Measurements from ENCODE around the gene PPM1D. TPM values are rescaled to one million over a fixed set of nuclear protein-coding genes. Genes with fewer than 3 reads are reported as not detected.

Gene PPM1D
- total and polyA plus RNA-seq, 2 of the 13 experiments (the other 11 are each of a cell fraction or from before 2014, with no cell fraction given): 8.0 to 26.2 TPM

DNA sequence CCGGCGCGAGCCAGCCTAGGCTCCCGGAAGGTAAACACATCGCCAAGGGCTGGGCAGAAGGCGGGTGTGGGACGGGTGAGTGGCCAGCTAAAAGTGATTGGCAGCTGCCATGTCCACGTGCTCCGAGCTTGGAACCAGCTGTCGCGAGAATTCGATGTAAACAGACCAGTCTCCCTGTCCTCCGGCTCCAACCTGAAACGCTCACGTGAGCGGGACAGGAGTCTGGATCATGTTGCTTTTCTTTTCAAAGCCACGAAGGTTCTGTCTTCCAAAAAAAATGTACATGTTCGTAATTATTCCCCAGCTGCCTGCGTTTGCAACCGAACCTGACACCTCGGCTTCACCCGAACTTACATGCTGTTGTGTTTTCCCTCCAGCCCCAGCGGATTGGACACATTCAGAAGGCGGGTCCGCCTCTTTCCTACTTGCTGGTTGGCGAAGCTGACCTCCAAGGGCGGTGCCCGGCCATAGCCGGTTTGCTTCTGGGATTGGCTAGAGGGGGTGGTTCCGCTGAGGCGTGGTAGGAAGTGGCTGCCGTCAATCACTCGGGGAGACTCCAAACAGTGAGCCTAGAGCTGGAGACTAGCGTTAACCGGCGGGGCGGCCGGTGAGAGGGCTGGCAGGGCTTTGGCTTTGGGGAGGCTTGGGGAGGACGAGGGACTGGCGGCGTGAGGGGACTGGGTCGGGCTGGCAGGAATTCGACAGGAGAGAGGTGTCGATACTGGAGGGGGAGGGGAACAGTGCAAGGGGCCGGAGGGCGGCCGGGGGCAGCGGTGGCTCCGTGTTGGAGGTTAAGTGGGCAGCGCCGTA is 77.5 kb downstream of the PPM1D start, which contains the start of gene BCAS3 (continued):
- TF ChIP-seq, protein P1, sequence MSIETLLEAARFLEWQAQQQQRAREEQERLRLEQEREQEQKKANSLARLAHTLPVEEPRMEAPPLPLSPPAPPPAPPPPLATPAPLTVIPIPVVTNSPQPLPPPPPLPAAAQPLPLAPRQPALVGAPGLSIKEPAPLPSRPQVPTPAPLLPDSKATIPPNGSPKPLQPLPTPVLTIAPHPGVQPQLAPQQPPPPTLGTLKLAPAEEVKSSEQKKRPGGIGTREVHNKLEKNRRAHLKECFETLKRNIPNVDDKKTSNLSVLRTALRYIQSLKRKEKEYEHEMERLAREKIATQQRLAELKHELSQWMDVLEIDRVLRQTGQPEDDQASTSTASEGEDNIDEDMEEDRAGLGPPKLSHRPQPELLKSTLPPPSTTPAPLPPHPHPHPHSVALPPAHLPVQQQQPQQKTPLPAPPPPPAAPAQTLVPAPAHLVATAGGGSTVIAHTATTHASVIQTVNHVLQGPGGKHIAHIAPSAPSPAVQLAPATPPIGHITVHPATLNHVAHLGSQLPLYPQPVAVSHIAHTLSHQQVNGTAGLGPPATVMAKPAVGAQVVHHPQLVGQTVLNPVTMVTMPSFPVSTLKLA (IDR thresholded peaks at IDR 0.05): peak; percentile 100
- TF ChIP-seq HOXA7 (CRISPR knock-in tag; IDR thresholded peaks at IDR 0.05) (no peak), ZFP37 (CRISPR knock-in tag; IDR thresholded peaks at IDR 0.05; ENCODE audit: borderline replicate concordance) (no peak), ZNF143 (CRISPR knock-in tag; IDR thresholded peaks at IDR 0.05) (no peak; the same call in 1 of the 2 replicates), ZNF7 (CRISPR knock-in tag; IDR thresholded peaks at IDR 0.05) (no peak), ZFP1 (CRISPR knock-in tag; IDR thresholded peaks at IDR 0.05) (0 out of 2 replicates have a peak, but pooled peaks have one; percentile 32), SRF (IDR thresholded peaks at IDR 0.05; ENCODE audit: low read depth, low read length) (peak; percentile 11; the same call in 1 of the 2 replicates), ZFX (CRISPR knock-in tag; IDR thresholded peaks at IDR 0.05; ENCODE audit: low read depth) (peak; percentile 82), HOXD1 (CRISPR knock-in tag; IDR thresholded peaks at IDR 0.05) (peak; percentile 74; the same call in 1 of the 2 replicates), ETV6 (CRISPR knock-in tag; conservative IDR thresholded peaks at IDR 0.05) (peak; percentile 38; the same call in 1 of the 2 replicates)
- TF ChIP-seq, protein P2, sequence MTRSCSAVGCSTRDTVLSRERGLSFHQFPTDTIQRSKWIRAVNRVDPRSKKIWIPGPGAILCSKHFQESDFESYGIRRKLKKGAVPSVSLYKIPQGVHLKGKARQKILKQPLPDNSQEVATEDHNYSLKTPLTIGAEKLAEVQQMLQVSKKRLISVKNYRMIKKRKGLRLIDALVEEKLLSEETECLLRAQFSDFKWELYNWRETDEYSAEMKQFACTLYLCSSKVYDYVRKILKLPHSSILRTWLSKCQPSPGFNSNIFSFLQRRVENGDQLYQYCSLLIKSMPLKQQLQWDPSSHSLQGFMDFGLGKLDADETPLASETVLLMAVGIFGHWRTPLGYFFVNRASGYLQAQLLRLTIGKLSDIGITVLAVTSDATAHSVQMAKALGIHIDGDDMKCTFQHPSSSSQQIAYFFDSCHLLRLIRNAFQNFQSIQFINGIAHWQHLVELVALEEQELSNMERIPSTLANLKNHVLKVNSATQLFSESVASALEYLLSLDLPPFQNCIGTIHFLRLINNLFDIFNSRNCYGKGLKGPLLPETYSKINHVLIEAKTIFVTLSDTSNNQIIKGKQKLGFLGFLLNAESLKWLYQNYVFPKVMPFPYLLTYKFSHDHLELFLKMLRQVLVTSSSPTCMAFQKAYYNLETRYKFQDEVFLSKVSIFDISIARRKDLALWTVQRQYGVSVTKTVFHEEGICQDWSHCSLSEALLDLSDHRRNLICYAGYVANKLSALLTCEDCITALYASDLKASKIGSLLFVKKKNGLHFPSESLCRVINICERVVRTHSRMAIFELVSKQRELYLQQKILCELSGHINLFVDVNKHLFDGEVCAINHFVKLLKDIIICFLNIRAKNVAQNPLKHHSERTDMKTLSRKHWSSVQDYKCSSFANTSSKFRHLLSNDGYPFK (CRISPR knock-in tag; IDR thresholded peaks at IDR 0.05; ENCODE audit: borderline replicate concordance): peak; percentile 81; the same call in 1 of the 2 replicates
- TF ChIP-seq, protein P3, sequence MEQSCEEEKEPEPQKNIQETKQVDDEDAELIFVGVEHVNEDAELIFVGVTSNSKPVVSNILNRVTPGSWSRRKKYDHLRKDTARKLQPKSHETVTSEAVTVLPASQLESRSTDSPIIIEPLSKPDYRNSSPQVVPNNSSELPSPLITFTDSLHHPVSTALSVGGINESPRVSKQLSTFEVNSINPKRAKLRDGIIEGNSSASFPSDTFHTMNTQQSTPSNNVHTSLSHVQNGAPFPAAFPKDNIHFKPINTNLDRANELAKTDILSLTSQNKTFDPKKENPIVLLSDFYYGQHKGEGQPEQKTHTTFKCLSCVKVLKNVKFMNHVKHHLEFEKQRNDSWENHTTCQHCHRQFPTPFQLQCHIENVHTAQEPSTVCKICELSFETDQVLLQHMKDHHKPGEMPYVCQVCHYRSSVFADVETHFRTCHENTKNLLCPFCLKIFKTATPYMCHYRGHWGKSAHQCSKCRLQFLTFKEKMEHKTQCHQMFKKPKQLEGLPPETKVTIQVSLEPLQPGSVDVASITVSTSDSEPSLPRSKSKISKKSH (CRISPR knock-in tag; IDR thresholded peaks at IDR 0.05; ENCODE audit: borderline replicate concordance): peak; percentile 66
- TF ChIP-seq, protein P4, sequence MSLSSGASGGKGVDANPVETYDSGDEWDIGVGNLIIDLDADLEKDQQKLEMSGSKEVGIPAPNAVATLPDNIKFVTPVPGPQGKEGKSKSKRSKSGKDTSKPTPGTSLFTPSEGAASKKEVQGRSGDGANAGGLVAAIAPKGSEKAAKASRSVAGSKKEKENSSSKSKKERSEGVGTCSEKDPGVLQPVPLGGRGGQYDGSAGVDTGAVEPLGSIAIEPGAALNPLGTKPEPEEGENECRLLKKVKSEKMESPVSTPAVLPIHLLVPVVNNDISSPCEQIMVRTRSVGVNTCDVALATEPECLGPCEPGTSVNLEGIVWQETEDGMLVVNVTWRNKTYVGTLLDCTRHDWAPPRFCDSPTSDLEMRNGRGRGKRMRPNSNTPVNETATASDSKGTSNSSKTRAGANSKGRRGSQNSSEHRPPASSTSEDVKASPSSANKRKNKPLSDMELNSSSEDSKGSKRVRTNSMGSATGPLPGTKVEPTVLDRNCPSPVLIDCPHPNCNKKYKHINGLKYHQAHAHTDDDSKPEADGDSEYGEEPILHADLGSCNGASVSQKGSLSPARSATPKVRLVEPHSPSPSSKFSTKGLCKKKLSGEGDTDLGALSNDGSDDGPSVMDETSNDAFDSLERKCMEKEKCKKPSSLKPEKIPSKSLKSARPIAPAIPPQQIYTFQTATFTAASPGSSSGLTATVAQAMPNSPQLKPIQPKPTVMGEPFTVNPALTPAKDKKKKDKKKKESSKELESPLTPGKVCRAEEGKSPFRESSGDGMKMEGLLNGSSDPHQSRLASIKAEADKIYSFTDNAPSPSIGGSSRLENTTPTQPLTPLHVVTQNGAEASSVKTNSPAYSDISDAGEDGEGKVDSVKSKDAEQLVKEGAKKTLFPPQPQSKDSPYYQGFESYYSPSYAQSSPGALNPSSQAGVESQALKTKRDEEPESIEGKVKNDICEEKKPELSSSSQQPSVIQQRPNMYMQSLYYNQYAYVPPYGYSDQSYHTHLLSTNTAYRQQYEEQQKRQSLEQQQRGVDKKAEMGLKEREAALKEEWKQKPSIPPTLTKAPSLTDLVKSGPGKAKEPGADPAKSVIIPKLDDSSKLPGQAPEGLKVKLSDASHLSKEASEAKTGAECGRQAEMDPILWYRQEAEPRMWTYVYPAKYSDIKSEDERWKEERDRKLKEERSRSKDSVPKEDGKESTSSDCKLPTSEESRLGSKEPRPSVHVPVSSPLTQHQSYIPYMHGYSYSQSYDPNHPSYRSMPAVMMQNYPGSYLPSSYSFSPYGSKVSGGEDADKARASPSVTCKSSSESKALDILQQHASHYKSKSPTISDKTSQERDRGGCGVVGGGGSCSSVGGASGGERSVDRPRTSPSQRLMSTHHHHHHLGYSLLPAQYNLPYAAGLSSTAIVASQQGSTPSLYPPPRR (CRISPR knock-in tag; IDR thresholded peaks at IDR 0.05; ENCODE audit: borderline replicate concordance): peak; percentile 50; the same call in 1 of the 2 replicates
- TF ChIP-seq, protein P5, sequence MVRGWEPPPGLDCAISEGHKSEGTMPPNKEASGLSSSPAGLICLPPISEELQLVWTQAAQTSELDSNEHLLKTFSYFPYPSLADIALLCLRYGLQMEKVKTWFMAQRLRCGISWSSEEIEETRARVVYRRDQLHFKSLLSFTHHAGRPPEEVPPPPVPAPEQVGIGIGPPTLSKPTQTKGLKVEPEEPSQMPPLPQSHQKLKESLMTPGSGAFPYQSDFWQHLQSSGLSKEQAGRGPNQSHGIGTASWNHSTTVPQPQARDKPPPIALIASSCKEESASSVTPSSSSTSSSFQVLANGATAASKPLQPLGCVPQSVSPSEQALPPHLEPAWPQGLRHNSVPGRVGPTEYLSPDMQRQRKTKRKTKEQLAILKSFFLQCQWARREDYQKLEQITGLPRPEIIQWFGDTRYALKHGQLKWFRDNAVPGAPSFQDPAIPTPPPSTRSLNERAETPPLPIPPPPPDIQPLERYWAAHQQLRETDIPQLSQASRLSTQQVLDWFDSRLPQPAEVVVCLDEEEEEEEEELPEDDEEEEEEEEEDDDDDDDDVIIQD (CRISPR knock-in tag; IDR thresholded peaks at IDR 0.05; ENCODE audit: low read depth): peak; percentile 47; the same call in 1 of the 2 replicates

All from HepG2 (cell line).